GM21723 (cell line): ENCODE data around the gene GTF3C5.

Experiments used
- ATAC-seq: cut with Tn5 transposase; IDR thresholded peaks from one replicate; pipeline ENCODE4 v1.9.1; 2021; ENCODE audit warnings: mild to moderate bottlenecking, moderate library complexity; ENCODE audit not compliant: unreplicated experiment

Gene GTF3C5

DNA sequence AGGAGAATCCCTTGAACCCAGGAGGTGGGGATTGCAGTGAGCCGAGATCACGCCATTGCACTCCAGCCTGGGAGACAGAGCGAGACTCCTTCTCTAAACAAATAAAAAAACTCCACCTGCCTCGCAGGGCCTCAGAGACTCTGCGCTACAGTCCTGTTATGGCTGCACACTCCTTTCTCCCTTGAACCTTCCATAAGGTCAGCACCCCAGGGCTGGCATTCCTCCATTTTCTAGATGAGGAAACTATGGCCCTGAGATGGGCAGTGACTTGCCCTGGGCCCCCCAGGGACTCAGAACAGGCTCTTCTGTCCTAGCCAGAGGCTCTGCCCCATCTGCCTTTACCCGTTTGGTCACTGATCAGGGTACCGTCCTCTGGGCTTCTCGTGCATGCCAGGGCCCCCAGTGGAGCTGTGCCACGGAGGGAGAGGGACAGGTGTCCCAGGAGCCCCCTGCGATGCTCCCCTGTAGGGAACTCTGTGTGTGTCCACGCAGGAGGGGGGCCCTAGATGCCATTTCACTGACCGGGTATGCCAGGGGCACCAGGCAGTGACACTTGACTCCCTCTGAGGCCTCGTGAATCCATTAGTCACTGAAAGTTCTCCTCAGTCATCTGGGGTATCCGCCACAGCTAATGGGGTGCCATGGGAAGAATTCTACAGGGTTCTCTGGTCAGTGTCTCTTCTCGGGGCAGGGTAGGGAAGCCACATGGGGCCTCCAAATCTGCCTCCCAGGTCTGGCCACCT is 74.1 kb downstream of the GTF3C5 start:
- ATAC-seq = no peak

DNA sequence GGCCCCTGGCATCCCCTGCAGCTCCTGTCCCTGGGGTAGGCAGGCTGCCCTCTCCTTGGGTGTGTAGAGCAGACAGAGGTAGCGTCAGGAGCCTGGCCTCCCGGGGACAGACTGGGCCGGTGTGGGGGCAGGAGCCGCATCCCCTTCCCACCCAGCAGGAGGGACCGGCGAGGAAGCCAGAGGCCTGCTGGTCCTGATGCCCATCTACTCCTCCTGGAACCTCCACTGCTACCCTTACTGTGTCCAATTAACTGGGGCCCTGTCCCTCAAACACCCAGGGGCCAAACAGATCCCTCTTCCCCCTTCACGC is 74.6 kb downstream of the GTF3C5 start:
- ATAC-seq = no peak

DNA sequence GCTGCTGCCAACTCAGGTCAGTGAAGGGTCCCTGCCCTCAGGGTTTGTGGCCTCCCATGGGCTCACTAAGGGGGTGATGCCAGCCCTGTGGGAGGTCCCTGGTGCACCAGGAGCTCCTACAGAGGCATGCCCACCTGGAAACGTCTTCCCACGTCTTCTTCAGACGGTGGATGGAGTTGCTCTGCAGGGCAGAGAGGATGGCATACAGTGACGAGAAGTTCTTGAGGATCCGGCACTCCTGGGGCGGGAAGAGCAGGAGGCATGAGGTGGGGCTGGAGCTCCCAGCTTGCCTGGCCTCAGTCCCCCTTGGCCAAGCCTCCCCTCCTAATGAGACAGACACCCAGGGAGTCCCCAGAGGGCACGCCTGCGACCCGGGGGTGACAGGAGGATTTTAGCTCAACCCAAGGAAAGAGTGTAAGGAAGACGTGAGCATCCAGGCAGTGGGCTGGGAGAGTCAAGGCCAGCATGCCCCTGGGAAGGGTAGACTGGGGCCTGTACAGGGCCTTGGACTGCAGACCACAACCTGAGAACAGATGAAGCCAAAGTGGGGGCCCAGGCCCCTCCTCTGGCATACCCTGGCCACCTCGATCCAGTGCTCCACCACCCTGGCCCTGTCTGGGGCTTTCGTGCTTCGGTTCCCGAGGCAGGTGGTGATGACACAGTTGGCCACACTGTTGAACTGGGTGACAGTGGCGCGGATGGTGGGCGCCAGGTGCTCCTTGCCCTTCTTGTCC is 75.9 kb downstream of the GTF3C5 start:
- no peak for ATAC-seq

DNA sequence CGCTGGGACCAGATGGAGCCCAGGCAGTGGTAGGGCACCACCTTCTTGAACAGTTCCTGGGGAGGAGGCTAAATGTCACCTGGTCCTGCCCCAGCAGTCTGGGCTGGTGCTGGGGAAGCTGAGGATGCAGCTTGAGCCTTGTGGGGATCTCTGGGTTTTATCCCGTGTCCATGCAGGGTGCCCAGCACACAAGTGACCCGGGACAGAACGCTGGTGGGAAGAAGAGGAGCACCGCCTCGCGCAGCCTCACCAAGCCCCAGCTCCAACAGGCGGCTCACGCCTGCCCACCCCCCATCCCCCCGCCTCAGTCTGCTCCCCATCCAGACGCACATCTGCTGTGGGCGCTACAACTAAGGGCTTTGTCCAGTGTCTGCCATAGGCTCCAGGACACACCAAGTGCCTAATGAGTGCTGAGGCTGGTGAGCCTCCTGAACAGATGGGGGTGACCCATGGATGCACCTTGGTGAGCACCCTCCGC is 76.5 kb downstream of the GTF3C5 start:
- no peak for ATAC-seq
